ENCODE results near the gene GNB1.

GNB1 gene

DNA sequence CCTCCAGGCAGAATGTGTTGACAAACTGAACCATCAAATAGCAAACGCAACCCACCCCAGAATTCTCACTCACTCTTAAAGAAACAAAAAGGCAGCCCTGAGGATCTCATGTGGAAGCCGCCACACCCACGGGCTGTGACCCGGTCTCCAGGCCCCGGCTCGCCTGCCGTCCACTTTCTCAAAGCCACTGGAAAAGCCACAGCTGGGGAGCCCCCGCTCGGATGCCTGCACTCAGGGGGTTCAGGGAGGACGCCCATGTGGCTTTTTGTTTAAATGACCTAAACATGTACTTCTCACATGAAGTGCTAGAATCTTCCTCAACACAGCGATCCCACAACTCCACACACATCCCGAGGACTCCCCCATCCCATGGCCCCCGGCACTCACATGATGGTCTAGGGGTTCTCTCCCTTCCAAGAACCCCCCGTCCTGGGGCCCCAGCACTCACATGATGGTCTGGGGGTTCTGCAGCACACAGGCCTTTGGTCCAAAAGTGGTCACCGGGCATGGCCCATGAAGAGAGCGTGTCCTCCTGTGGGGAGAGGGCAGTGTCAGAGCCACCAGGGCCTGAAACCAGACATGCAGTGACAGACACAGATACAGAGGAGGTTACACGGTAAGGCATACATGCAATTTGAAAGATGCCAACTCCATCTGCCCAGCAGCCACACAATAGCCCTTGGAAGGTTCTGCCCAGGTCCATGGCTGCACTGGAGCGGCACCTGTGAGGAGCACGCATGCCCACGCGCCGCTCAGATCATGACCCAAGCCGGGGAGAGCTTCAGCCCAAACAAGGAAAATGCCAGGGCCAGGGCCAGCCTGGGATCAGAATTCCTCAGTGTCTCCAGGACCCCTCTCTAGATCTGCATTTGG, 129.1 kb downstream of the GNB1 start:
- TF ChIP-seq GATA2 (IDR thresholded peaks at IDR 0.05; ENCODE audit: low read depth, low read length) (no peak), GATA3 (IDR thresholded peaks at IDR 0.05; ENCODE audit: low read depth, low read length) (no peak)

DNA sequence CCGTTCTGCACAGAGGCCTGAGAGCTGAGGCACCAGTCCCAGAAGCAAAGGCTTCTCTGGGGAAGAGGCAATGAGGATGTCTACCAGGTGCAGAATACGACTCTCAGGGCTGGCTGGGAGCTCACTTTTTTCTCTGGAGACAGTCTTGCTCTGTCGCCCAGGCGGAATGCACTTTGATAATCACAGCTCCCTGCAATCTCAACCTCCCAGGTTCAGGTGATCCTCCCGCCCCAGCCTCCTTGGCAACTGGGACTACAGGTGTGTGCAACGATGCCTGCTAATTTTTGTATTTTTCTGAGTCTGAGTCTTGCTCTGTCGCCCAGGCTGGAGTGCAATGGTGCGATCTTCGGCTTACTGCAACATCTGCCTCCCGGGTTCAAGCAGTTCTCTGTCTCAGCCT, 130.2 kb downstream of the GNB1 start:
- TF ChIP-seq GATA2 (IDR thresholded peaks at IDR 0.05; ENCODE audit: low read depth, low read length) (no peak), GATA3 (IDR thresholded peaks at IDR 0.05; ENCODE audit: low read depth, low read length) (no peak)

DNA sequence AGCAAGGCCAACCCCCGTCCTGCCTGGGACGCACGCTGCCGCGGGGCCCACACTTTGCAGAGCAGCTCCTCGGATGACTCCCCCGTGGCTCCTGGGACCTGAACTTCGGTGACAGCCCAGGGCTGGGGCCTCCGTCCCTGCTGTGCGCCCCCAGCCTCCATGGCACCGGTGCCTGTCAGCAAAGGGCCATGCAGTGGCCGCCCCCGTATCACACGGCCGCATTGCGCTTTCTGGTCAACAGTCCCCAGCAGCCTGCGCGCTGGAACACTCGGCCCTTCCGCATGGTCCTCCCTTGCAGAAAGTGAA, 130.6 kb downstream of the GNB1 start:
- no peak for TF ChIP-seq GATA2 (IDR thresholded peaks at IDR 0.05; ENCODE audit: low read depth, low read length)
- TF ChIP-seq GATA3 (IDR thresholded peaks at IDR 0.05; ENCODE audit: low read depth, low read length) = no peak

DNA sequence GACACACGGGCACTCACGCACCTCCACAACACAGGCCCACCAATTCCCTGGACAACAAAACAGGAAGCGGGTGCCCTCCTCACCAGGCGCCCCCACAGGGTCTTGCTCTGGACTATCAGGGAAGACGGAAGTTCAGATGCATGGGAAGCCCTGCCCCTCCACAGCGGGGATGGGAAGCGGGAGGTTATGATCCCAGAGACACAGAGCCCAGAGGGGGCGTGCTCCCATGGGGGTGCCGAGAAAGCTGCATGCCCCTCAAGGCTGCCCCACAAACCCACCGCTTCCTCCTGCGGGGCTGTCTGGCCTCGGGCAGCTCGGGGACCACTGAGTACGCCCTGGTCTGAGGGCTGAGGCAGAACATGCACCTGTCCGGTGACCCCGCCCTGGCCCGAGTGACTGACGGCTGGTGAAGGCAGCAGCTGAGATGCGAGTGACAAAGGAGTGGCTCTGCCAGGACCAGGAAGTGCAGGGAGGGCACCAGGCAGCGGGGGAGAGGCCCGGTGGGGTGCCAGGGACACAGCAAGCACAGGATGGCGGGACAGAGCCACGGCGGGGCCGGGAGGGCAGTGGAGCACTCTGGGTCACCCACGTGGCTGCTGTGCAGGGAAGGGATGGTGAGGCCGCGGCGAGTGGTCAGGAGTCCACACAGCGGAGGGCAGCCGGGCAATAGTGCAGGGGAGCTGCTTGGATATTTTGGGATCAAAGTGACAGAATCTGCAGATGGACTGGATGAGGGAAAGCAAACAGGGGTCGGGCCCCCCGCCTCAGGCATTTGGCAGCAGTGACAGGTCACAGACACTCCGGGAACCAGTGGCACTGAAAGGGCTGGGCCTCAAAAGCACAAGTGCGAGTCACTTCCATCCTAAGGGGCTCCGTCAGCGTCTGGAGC, 131.2 kb downstream of the GNB1 start:
- TF ChIP-seq GATA3 (IDR thresholded peaks at IDR 0.05; ENCODE audit: low read depth, low read length) (no peak), GATA2 (IDR thresholded peaks at IDR 0.05; ENCODE audit: low read depth, low read length) (no peak)

DNA sequence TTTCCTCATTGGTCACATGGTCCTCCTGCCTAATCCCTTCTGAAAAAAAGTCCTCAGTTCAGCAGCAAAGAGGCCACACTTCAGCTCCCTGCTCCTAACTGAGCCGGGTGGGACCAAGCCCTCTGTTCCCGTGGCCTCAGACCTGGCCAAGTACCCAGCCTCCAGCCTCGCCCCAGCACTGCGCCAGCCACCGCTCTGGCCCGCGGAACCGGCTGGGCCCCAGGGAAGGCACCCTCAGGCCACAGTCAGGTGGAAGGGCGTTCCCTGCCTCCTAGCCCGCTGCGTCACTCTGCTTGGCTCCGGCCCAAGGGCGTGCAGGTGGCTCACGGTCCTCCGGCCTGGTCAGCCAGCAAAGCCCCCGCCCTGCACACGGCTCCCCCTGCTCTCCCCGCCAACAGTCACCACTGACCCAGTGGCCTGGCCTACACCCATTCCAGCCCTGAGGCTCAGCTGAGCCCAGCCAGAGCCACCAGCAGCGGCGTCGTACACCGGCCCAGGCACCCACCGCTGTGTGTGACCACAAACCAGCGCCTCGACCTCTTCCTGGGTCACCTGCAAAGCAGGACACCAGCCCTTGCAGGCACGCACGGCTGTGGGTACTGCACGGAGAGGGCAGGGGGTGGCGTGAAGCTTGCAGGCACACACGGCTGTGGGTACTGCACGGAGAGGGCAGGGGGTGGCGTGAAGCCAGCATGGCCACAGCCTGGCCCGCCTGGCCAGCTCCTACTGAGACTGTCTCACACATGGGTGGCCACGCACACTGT, 132.0 kb downstream of the GNB1 start:
- no peak for TF ChIP-seq GATA2 (IDR thresholded peaks at IDR 0.05; ENCODE audit: low read depth, low read length)
- no peak for TF ChIP-seq GATA3 (IDR thresholded peaks at IDR 0.05; ENCODE audit: low read depth, low read length)

DNA sequence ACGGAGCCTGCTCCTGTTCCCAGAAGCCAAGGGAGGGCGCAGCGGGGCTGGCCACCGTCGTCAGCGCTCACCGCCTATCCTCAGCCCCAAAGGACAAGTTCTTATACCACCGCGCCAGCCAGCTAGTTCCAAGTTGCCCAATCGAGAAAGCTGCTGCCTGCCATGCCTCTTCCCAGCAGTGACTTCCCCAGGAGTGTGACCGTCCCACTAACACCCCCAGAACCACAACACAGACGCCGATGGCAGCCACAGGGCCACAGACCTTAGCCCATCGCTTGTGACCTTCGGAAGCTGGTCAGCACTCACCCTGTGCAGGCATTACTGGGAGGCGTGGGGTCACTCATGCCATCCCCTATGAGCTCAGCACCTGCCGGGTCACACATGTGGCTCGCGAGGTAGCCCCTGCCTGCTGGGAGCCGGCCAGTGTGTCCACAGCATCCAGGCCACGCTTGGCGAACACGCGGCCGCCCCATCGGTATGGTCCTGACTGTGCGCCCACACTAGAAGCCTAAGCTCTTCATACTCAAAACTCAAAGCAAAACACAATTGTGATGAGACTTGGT, 132.7 kb downstream of the GNB1 start:
- no peak for TF ChIP-seq GATA3 (IDR thresholded peaks at IDR 0.05; ENCODE audit: low read depth, low read length)
- TF ChIP-seq GATA2 (IDR thresholded peaks at IDR 0.05; ENCODE audit: low read depth, low read length) = no peak

DNA sequence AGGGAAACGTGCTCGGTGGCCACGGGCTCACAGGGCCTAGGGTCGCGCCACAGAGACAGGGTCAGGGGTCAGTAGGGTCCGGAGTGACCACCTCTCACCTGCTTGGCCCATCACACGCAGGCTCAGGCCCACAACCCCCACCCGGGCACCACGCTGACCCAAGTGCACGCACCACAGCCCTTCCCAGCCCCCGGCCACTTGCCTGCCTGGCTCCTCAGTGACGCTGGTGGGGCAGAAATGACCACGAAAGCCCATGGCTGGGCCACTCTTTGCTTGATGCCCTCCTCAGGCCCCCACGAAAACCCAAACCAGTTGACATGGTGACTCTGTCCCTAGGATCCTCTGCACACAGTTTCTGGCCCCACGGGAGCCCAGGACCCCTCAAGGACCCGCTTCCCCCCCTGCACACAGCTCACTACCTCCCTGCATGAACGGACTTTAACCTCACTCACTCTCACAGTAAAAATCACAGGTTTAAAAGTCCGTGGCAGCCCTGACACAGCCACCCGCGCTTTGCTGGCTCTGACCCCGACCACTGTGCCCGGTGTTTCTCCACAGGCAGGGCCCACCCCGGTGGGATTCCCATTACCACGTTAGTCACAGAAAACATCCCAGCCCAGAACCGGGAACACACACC, 133.3 kb downstream of the GNB1 start:
- TF ChIP-seq GATA3 (IDR thresholded peaks at IDR 0.05; ENCODE audit: low read depth, low read length) (no peak), GATA2 (IDR thresholded peaks at IDR 0.05; ENCODE audit: low read depth, low read length) (no peak)

DNA sequence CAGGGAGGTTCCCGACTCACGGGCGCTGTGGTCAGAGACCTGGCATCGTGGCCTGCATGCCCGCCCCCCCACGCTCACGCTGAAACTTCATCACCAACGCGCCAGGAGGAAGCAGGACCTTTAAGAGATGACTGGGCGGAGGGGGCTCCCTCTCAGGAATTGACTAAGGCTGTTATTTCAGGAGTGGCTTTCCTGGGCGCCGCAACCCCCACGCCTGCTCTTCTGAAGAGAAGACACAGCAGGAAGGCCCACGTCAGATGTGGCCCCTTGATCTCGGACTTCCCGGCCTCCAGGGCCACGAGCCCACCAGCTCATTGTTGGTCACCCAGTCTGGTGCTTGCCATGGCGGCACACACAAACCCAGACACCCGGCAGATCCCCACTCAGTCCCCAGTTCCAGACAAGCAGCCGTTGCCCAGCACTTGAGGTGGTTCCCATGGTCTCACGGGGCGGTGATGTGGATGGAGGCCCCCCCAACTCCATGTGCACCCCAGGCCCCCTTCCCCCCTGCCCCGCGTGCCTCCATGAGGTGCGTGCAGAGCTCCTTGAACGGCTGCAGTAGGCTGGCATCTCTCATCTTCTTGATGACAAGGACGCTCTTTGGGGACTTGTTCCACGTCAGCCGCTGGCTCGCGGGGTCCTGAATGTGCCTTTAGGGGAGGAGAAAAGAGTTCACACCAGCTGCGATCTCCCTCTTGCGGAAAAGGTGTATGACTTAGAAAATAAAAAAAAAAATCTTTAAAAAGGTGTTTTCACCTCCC, 134.0 kb downstream of the GNB1 start:
- TF ChIP-seq GATA3 (IDR thresholded peaks at IDR 0.05; ENCODE audit: low read depth, low read length) = no peak
- TF ChIP-seq GATA2 (IDR thresholded peaks at IDR 0.05; ENCODE audit: low read depth, low read length) = no peak

DNA sequence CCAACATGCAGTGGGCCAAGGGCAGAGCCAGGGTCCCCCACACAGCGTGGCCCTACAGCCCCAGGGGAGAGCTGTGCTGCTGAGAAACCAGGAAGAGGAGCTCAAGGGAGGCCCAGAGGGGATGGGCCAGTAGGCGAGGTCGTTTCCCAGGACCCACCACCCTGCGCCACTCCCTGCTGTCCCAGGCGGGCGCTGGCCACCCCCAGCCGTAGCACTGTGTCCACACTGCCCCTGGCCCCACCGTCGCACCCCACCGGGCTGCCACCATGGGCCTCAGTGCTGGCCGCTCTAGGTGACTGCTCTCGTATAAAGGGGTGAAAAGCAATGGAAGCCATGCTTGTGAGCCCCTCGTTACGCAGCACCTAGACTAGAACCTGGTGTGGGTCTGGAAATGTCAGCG, 135.0 kb downstream of the GNB1 start:
- TF ChIP-seq GATA2 (IDR thresholded peaks at IDR 0.05; ENCODE audit: low read depth, low read length) = no peak
- no peak for TF ChIP-seq GATA3 (IDR thresholded peaks at IDR 0.05; ENCODE audit: low read depth, low read length)

DNA sequence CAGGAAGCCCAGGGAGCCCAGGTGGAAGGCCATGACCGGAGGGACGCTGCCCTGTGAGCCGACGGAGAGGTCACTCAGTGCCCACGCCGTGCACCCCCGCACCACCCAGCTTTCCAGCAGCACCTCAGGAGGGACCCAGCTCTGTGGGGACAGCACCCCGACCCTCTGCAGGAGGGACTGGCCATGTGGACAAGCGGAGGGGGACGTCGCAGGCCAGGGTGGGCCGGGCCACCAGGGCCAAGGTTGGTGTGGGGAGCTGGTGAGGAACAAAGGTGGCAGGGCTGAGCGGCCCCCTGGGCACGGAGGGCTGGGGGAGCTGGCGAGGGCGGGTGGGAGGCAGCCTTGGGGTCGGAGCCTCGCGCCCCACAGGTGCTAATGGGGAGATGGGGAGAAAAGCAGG, 135.5 kb downstream of the GNB1 start:
- TF ChIP-seq GATA2 (IDR thresholded peaks at IDR 0.05; ENCODE audit: low read depth, low read length) = no peak
- no peak for TF ChIP-seq GATA3 (IDR thresholded peaks at IDR 0.05; ENCODE audit: low read depth, low read length)

DNA sequence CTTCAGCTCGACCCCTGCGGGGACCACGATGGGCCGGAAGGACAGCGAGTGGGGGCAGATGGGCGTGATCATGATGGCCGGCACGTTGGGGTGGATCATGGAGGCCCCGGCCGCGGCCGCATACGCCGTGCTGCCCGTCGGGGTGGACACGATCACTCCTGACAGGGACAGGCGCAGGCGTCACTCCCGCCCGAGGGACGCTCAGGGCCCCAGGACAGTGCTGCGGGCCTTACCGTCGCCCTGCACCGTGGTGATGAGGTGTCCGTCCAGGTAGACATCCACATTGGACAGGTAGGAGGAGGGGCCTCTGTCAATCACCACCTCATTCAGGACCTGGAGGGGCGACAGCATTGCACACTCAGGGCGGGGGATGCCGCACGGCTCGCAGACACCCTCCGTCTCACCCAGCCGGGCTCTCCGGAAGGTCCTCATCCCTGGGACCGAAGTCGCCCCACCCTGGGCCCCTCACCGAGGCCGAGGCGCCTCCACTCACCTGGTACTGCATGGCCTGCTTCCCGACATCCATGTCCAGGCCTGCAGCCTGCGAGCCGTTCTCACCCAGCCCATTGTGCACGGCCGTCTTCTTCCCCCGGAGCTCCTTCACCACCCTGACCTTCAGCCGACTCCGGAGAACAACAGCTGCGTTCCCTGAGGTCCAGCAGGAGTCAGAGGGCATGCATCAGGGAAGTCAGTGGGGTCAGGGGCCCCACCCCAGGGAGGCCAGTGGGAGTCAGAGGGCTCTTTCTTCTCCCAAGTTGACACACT, 136.7 kb downstream of the GNB1 start:
- no peak for TF ChIP-seq GATA3 (IDR thresholded peaks at IDR 0.05; ENCODE audit: low read depth, low read length)
- no peak for TF ChIP-seq GATA2 (IDR thresholded peaks at IDR 0.05; ENCODE audit: low read depth, low read length)

DNA sequence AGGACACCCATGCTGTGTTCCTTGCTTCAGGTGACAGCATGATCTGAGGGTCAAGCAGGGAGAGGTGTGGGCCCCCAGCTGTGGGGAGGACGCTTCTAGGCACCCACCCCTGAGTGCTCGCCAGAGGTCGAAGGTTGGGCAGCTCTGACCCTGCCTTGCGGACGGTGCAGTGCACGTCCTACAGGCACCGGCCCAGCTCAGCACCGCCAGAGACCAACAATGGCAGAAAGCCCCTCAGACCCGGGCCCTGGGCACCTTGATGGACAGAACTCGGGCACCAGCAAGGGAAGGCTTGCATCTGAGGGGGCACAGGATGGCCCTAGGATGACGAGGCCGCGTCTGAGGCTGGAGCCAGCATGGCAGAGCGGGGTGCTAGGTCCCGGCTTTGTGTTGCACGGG, 137.3 kb downstream of the GNB1 start:
- TF ChIP-seq GATA3 (IDR thresholded peaks at IDR 0.05; ENCODE audit: low read depth, low read length) (no peak), GATA2 (IDR thresholded peaks at IDR 0.05; ENCODE audit: low read depth, low read length) (no peak)
